ENCODE data around the gene MACC1.

DNA sequence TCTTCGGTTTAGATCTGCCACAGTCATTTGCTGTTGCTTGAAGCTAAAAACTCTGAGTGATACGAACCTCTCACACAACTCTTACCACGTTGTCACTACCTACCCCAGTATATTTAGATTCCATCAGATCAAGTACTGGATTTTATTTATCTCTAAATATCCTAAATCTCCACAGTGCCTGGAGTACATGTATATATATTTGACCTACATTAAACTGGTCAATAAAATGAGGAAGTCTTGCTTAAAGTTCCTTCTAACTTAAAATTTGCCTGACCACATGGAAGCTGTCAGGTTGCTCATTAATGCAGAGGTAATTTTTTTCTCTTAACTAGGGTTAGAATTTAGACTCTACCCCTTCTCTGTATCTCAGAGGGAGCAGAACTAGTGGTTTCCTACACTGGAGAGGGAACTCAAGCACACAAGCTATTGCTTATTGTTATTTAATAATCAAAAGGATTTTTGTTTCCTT lies 3.1 kb upstream of the MACC1 start:
- TF ChIP-seq MYC (IDR thresholded peaks at IDR 0.05; ENCODE audit: low read depth, low read length) = no peak
- TF ChIP-seq, protein P1, sequence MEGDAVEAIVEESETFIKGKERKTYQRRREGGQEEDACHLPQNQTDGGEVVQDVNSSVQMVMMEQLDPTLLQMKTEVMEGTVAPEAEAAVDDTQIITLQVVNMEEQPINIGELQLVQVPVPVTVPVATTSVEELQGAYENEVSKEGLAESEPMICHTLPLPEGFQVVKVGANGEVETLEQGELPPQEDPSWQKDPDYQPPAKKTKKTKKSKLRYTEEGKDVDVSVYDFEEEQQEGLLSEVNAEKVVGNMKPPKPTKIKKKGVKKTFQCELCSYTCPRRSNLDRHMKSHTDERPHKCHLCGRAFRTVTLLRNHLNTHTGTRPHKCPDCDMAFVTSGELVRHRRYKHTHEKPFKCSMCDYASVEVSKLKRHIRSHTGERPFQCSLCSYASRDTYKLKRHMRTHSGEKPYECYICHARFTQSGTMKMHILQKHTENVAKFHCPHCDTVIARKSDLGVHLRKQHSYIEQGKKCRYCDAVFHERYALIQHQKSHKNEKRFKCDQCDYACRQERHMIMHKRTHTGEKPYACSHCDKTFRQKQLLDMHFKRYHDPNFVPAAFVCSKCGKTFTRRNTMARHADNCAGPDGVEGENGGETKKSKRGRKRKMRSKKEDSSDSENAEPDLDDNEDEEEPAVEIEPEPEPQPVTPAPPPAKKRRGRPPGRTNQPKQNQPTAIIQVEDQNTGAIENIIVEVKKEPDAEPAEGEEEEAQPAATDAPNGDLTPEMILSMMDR (IDR thresholded peaks at IDR 0.05; ENCODE audit: extremely low read depth in 1 of 2, insufficient read depth in 1 of 2, low read depth in 1 of 2, low read length in 2 of 2) = no peak
